GM12878 (cell line): Measurements from ENCODE around the gene MGLL. TPM values are rescaled to one million over a fixed set of nuclear protein-coding genes. Genes with fewer than 3 reads are reported as not detected.

Experiments used
- ATAC-seq: fragments of 200-7000 bp; cut with Tn5 transposase; 3 replicates; pipeline ENCODE4 v1.9.1; 2020; ENCODE audit warnings: mild to moderate bottlenecking, moderate library complexity
- BruUV-seq: library from RNA; stranded (reverse); fragments of 400-500 nt; replicated peaks from 2 replicates; lab custom pipeline; 2021; lab: Mats Ljungman, UMichigan
- CTCF ChIA-PET: fragments of 300-600 bp; sonication (Branson Sonifier 250); formaldehyde crosslinking; extraction: SDS; loops from one replicate; lab custom pipeline; 2021; ENCODE audit warnings: inconsistent platforms; lab: Yijun Ruan, JAX
- POLR2A ChIA-PET: fragments of 350-600 bp; formaldehyde crosslinking; extraction: SDS; loops from one replicate; lab custom pipeline; 2021; ENCODE audit warnings: inconsistent platforms; lab: Charles Lee
- RAD21 ChIA-PET: fragments of 300-600 bp; sonication (Branson Sonifier 250); formaldehyde crosslinking; loops from one replicate; lab custom pipeline; 2023; ENCODE audit warnings: antibody characterized with exemption; ENCODE audit not compliant: unreplicated experiment; lab: Charles Lee
- SMC1A ChIA-PET: fragments of 300-600 bp; sonication (Branson Sonifier 250); formaldehyde crosslinking; loops from one replicate; lab custom pipeline; 2023; ENCODE audit not compliant: unreplicated experiment, uncharacterized antibody; lab: Charles Lee
- DNase-seq: peaks from one replicate; pipeline ENCODE4 v3.0.0-alpha.2; 2011; ENCODE audit warnings: low read depth, low spot score
- FAIRE-seq: peaks from 3 replicates; lab custom pipeline; 2011; peaks lifted over from hg19 to GRCh38; lab: Jason Lieb, UNC
- H2AFZ ChIP-seq: 2 replicates; pipeline ENCODE4 v1.6.0; 2011; ENCODE audit warnings: low read depth, low read length, control low read depth; ENCODE audit not compliant: control insufficient read depth
- H3K27ac ChIP-seq: 2 replicates; pipeline ENCODE4 v1.5.1; 2011; ENCODE audit warnings: control low read depth; ENCODE audit not compliant: control insufficient read depth, insufficient read depth
- H3K27me3 ChIP-seq, 2 experiments: replicated peaks in 1 of 2; 2 replicates each; pipeline versions ENCODE4 v1.6.0 to v1.6.1; 2011; ENCODE audit warnings: low read length in 1 of 2; ENCODE audit not compliant: control insufficient read depth in 2 of 2, insufficient read depth in 2 of 2
- H3K36me3 ChIP-seq, 2 experiments: 2 replicates each; pipeline ENCODE4 v1.5.1; 2011; ENCODE audit warnings: low read length in 1 of 2; ENCODE audit not compliant: control insufficient read depth in 2 of 2, insufficient read depth in 2 of 2
- H3K4me1 ChIP-seq: 2 replicates; pipeline ENCODE4 v1.6.1; 2011; ENCODE audit warnings: mild to moderate bottlenecking, low read length, moderate library complexity, mixed read lengths; ENCODE audit not compliant: control insufficient read depth, insufficient read depth
- H3K4me2 ChIP-seq: 2 replicates; pipeline ENCODE4 v1.6.0; 2011; ENCODE audit warnings: control low read depth; ENCODE audit not compliant: control insufficient read depth, insufficient read depth
- H3K4me3 ChIP-seq: fragments of 200-600 bp; sonication (generic); 2 replicates; pipeline ENCODE4 v1.5.1; 2016
- H3K79me2 ChIP-seq: 2 replicates; pipeline ENCODE4 v1.6.0; 2011; ENCODE audit warnings: low read length; ENCODE audit not compliant: control insufficient read depth, insufficient read depth
- H3K9ac ChIP-seq: 2 replicates; pipeline ENCODE4 v1.8.0; 2011; ENCODE audit warnings: low read length, control low read depth, mixed read lengths; ENCODE audit not compliant: control insufficient read depth, insufficient read depth
- H3K9me3 ChIP-seq: replicated peaks from 3 replicates; pipeline ENCODE4 v1.5.1; 2011; ENCODE audit warnings: mild to moderate bottlenecking, low read length; ENCODE audit not compliant: control insufficient read depth, insufficient read depth
- H4K20me1 ChIP-seq: 2 replicates; pipeline ENCODE4 v1.6.0; 2011; ENCODE audit not compliant: control insufficient read depth, insufficient read depth
- BMI1 ChIP-seq: fragments of 450-650 bp; IDR thresholded peaks from 2 replicates; pipeline ENCODE4 v1.6.1; 2016; ENCODE audit warnings: mild to moderate bottlenecking, moderate library complexity, borderline replicate concordance
- DPF2 ChIP-seq: fragments of 450-650 bp; IDR thresholded peaks from 2 replicates; pipeline ENCODE4 v1.6.1; 2017; ENCODE audit warnings: mild to moderate bottlenecking
- GABPA ChIP-seq: IDR thresholded peaks from 2 replicates; pipeline ENCODE4 v1.6.1; 2014; ENCODE audit warnings: antibody characterized with exemption, low read depth, mild to moderate bottlenecking, inconsistent platforms
- MEF2A ChIP-seq: IDR thresholded peaks from 2 replicates; pipeline ENCODE4 v1.6.1; 2011; ENCODE audit warnings: low read depth, mild to moderate bottlenecking, low read length, moderate library complexity; ENCODE audit not compliant: insufficient read depth
- NFYB ChIP-seq: IDR thresholded peaks from 2 replicates; pipeline ENCODE4 v1.6.1; 2011; ENCODE audit warnings: low read depth, mild to moderate bottlenecking, low read length, improper control_type of control experiment, moderate library complexity; ENCODE audit not compliant: insufficient read depth
- NRF1 ChIP-seq: conservative IDR thresholded peaks from 2 replicates; pipeline ENCODE4 v1.6.1; 2011; ENCODE audit warnings: mild to moderate bottlenecking, low read depth, low read length, improper control_type of control experiment
- RB1 ChIP-seq: fragments of 450-650 bp; formaldehyde crosslinking; IDR thresholded peaks from 2 replicates; pipeline ENCODE4 v1.6.1; 2017; ENCODE audit warnings: mild to moderate bottlenecking, borderline replicate concordance
- STAT1 ChIP-seq: fragments of 450-650 bp; conservative IDR thresholded peaks from 2 replicates; pipeline ENCODE4 v1.6.1; 2014; ENCODE audit warnings: antibody characterized with exemption, mild to moderate bottlenecking
- TCF7 ChIP-seq: IDR thresholded peaks from 2 replicates; pipeline ENCODE4 v1.6.1; 2014; ENCODE audit warnings: antibody characterized with exemption, borderline replicate concordance
- ZNF24 ChIP-seq: fragments of 450-650 bp; IDR thresholded peaks from 2 replicates; pipeline ENCODE4 v1.6.1; 2017; ENCODE audit warnings: antibody characterized with exemption, mild to moderate bottlenecking
- ZNF274 ChIP-seq: IDR thresholded peaks from one replicate; pipeline ENCODE4 v1.8.0; 2011; ENCODE audit not compliant: insufficient read length, insufficient read depth
- WGBS: methylation state at CpG from one replicate; pipeline ENCODE4 v1.1.6; 2016; ENCODE audit warnings: low lambda C conversion rate; ENCODE audit not compliant: insufficient replicate concordance, insufficient coverage; ENCODE audit errors: missing lambda C conversion rate; 5-methylcytosine and 5-hydroxymethylcytosine counted together
- in situ Hi-C: fragments of 300-500 bp; cut with MboI; formaldehyde crosslinking; loops from 9 replicates; pipeline ENCODE4 v1.14.3; 2018; ENCODE audit warnings: mixed read lengths
- intact Hi-C: fragments of 100-400 bp; cut with micrococcal nuclease; formaldehyde crosslinking; loops from one replicate; pipeline ENCODE4 v1.14.2; 2022; ENCODE audit not compliant: unreplicated experiment
- polyA plus RNA-seq, 11 experiments: library from polyadenylated mRNA; depleted of rRNA in 4 of 11; unstranded in 6 of 11; stranded (reverse) in 5 of 11; fragments of >200 nt; fragmentation: Nextera tagmentation in 4 of 11; fragmentation: Illumina TruSeq in 1 of 11; extraction: Ambion mirVana in 4 of 11; extraction: Trizol in 1 of 11; gene quantifications; 1 replicate in 1 of 11; 2 replicates in 10 of 11; pipeline versions ENCODE4 v1.2.1 to v1.2.3, GENCODE V29; 2011 to 2016; ENCODE audit warnings: inconsistent platforms in 2 of 11, missing spikeins in 2 of 11, low read depth in 1 of 11
- total RNA-seq, 4 experiments: library from RNA; depleted of rRNA in 3 of 4; stranded (reverse); fragments of >200 nt in 3 of 4; fragmentation: Illumina TruSeq in 1 of 4; extraction: Trizol in 1 of 4; gene quantifications; 2 replicates each; pipeline versions ENCODE4 v1.2.1 to v1.2.3, GENCODE V29; 2013 to 2021
- TF ChIP-seq, protein P1 (sequence below): fragments of 450-650 bp; IDR thresholded peaks from 2 replicates; pipeline ENCODE4 v1.6.1; 2017; ENCODE audit warnings: mild to moderate bottlenecking
- TF ChIP-seq, protein P2 (sequence below): IDR thresholded peaks from 2 replicates; pipeline ENCODE4 v1.6.1; 2011; ENCODE audit warnings: mild to moderate bottlenecking, low read depth, low read length, moderate library complexity; ENCODE audit not compliant: insufficient replicate concordance
- TF ChIP-seq, protein P3 (sequence below): fragments of 450-650 bp; IDR thresholded peaks from 2 replicates; pipeline ENCODE4 v1.6.1; 2017; ENCODE audit warnings: borderline replicate concordance

Gene MGLL
- total and polyA plus RNA-seq, 10 of the 15 experiments (the other 5 are each of a cell fraction or from before 2014, with no cell fraction given): 44.9 to 177 (median 72.9) TPM

DNA sequence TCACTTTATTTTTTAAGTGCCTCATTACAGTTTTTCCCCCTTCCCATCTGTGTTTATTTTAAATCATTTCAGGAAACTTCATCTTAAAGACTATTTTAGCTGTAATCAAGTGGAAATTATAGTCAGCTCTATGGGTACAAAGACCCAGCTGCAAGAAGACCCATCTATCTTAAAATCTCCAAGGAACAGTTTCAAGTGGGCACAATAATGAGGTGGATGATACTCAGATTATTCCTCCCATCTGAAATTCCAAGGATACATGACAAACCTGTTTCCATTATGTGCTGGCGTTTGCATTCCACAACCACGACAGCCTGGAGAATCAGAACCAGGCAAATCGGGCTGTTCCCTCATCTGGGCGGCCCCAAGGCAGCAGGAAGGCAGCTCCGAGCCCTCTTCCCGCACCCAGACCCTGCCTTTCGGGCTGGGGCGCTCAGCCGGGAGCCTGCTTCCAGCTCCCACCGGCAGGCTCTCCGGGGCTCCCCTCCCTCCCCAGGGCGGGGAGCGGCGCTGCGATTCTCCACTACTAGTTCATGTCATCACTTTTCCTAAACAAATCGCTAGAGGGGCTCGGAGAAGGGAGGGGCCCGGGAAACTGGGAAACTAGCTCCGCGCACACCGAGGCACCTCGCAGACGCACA is at the start of gene MGLL (continued):
- TF ChIP-seq, protein P1, sequence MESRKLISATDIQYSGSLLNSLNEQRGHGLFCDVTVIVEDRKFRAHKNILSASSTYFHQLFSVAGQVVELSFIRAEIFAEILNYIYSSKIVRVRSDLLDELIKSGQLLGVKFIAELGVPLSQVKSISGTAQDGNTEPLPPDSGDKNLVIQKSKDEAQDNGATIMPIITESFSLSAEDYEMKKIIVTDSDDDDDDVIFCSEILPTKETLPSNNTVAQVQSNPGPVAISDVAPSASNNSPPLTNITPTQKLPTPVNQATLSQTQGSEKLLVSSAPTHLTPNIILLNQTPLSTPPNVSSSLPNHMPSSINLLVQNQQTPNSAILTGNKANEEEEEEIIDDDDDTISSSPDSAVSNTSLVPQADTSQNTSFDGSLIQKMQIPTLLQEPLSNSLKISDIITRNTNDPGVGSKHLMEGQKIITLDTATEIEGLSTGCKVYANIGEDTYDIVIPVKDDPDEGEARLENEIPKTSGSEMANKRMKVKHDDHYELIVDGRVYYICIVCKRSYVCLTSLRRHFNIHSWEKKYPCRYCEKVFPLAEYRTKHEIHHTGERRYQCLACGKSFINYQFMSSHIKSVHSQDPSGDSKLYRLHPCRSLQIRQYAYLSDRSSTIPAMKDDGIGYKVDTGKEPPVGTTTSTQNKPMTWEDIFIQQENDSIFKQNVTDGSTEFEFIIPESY: no peak
- peak; percentile 10; the same call in 1 of the 2 replicates for TF ChIP-seq DPF2

DNA sequence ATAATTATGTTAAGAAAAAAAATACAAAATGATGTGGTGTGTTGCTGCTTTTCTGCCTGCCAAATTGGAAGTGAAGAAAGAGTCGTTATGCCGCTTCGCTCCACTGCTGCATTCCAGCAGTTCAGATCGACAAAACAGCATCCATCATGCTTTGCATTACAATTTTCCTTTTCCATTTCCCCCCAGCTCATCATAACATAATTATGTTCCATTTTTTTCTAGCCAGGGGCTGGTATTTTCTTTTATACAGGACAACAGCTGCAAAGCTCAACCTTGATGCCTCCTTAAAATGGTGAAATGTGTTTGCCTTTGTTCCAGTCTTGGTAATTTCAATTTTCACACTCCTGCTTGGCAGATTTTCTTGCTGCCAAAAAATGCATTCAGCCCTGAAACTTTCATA is 47.8 kb upstream of the MGLL start:
- FAIRE-seq: no peak
- no peaks in the 10 kb centered on the region for H3K9me3 ChIP-seq
- H2AFZ ChIP-seq: no peak overlapping the region
- no peaks in the 10 kb centered on the region for H3K27me3 ChIP-seq
- H3K9ac ChIP-seq: no peak overlapping the region
- no peaks in the 10 kb centered on the region for H3K4me1 ChIP-seq
- no peak for DNase-seq
- no TSS peak for BruUV-seq
- H3K36me3 ChIP-seq: no peaks in the 10 kb centered on the region
- intact Hi-C loops: no loop called here
- CTCF ChIA-PET: interaction anchor here (0.7 kb wide), 2 partner anchors 11 to 173 kb away, joined by 3 read pairs; no protein-coding TSS in a partner anchor
- no peak overlapping the region for H3K27ac ChIP-seq
- no peaks in the 10 kb centered on the region for H3K79me2 ChIP-seq
- POLR2A ChIA-PET: interaction anchor here (0.6 kb wide), 1 partner anchor 272 kb away, joined by 3 read pairs; the partner anchor contains the start of gene MCM2
- H4K20me1 ChIP-seq: no peaks in the 10 kb centered on the region
- RAD21 ChIA-PET: no interaction called here
- H3K4me3 ChIP-seq: no peak overlapping the region
- WGBS: 72% methylated on average over 4 of the region's 4 CpGs
- SMC1A ChIA-PET: interaction anchor here (1.4 kb wide), 1 partner anchor 89 kb away, joined by 4 read pairs; no protein-coding TSS in a partner anchor
- no peak overlapping the region for H3K4me2 ChIP-seq
- ATAC-seq: no peak
- in situ Hi-C loops: no loop called here
- TF ChIP-seq MEF2A: no peak
- no peak for TF ChIP-seq GABPA
- no peak for TF ChIP-seq STAT1
- TF ChIP-seq TCF7: no peak
- TF ChIP-seq NRF1: no peak
- TF ChIP-seq ZNF274: no peak
- TF ChIP-seq, protein P2, sequence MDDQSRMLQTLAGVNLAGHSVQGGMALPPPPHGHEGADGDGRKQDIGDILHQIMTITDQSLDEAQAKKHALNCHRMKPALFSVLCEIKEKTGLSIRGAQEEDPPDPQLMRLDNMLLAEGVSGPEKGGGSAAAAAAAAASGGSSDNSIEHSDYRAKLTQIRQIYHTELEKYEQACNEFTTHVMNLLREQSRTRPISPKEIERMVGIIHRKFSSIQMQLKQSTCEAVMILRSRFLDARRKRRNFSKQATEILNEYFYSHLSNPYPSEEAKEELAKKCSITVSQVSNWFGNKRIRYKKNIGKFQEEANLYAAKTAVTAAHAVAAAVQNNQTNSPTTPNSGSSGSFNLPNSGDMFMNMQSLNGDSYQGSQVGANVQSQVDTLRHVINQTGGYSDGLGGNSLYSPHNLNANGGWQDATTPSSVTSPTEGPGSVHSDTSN: no peak
- no peak for TF ChIP-seq NFYB
- TF ChIP-seq ZNF24: no peak
- no peak for TF ChIP-seq BMI1
- no peak for TF ChIP-seq RB1
- TF ChIP-seq, protein P3, sequence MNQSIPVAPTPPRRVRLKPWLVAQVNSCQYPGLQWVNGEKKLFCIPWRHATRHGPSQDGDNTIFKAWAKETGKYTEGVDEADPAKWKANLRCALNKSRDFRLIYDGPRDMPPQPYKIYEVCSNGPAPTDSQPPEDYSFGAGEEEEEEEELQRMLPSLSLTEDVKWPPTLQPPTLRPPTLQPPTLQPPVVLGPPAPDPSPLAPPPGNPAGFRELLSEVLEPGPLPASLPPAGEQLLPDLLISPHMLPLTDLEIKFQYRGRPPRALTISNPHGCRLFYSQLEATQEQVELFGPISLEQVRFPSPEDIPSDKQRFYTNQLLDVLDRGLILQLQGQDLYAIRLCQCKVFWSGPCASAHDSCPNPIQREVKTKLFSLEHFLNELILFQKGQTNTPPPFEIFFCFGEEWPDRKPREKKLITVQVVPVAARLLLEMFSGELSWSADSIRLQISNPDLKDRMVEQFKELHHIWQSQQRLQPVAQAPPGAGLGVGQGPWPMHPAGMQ: no peak
